ENCODE data around the gene PSMB2.
"Not testable (repeated sequence)": the region's sequence is repeated elsewhere in the genome, so short reads cannot be mapped to it uniquely, and the experiment has no call there.

The PSMB2 gene

DNA sequence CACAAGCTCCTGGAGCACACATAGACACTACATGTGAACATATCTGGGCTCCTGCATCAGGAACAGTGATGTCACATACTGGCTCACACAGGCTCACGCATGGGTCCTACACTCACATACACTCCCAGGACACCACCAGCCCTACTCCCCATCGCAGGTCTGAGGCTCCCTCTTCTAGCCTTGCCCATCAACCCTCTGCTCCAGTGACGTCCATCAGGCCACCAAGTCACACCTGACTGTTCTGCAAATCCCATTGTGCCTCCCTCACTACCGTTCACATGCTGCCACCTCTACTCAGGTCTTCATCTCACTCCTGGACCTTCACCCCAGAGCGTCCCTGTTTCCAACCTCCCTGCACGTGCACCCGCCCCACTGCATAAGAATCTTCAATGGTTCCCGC is 50.1 kb downstream of the PSMB2 start:
- no peak for DNase-seq

DNA sequence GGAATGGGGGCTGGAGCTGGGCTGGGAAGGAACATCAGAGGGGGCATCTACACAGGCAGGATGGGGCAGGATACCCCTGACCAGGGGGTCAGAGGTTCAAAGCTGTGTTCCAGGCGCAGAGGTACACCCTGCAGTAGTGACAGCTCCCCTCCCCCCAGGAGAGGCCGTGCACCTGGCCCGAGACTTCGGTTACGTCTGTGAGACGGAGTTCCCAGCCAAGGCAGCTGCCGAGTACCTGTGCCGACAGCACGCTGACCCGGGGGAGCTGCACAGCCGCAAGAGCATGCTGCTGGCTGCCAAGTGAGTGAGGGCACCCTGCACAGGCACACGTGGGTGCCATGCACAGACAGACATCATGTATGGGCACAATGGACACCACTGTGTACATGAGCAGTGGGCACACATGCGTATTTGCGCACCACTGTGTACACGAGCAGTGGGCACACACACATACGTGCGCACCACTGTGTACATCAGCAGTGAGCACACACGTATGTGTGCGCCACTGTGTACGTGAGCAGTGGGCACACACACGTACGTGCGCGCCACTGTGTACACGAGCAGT is 50.8 kb downstream of the PSMB2 start:
- no peak for DNase-seq

DNA sequence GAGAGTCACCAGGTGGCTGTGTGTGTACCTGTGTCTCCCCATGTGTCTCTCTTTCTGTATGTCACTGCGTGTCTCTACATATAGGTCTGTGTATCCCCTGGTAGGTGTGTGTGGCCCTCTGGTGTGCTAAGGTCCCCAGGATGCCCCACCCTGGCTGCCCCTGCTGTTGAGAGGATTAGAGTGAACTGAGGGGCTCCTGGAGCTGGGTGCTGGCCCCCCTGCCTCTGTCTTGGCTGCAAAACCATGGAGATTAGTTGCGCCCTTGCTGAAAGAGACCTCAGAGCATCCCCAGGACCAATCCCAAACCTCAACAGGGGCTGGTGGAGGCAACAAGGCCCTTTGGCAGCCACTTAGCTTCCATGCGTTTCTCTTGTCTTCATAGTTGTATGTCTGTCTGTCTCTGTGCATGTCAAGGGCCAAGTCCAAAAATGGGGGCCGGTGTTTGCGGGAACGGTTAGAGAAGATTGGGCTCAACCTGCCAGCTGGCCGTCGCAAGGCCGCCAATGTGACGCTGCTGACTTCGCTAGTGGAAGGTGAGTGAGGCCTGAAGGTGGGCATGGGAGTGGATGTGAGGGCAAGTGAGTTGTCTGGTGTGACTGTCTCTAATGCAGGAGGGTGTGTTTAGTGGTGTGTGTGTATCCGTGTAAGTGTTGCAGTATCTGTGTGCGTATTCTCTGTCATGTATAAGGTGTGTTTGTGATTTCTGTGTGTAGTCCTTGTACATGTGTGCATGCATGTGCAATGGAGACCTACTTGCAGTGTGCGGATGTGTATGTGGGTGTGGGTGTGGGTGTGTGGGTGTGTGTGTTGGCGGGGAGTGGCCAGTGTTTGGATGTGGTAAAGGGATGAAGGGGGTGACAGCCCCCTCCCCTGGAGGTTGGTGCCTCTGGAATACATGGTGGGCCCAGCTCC is 51.6 kb downstream of the PSMB2 start:
- no peak for DNase-seq

DNA sequence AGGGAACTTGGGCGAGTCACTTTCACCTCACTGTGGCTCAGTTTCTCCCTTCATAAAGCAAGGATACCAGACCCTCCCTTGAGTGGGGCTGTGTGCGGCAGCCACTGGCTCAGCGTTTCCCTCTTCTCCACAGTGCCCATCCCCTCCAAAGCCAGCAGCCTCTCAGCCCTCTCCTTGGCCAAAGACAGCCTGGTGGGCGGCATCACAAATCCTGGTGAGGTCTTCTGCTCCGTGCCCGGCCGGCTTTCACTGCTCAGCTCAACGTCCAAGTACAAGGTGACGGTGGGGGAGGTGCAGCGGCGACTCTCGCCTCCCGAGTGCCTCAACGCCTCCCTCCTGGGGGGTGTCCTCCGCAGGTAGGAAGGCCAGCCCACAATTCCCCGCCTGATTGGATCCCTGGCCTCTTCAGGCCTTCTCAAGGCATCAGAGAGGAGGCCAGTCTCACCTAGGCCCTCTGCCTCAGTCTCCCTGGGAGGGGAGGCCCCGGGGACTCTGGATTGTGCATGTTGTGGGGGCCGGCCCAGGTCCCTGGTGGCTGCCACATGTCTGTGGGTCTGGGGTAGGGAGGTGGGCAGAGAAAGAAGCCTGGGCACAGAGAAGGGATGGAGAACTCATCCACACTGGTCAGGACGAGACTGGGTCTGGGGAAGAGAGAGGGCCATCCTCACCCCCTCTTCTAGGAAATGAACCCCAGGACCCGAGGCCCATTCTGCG is 53.0 kb downstream of the PSMB2 start:
- DNase-seq = no peak

DNA sequence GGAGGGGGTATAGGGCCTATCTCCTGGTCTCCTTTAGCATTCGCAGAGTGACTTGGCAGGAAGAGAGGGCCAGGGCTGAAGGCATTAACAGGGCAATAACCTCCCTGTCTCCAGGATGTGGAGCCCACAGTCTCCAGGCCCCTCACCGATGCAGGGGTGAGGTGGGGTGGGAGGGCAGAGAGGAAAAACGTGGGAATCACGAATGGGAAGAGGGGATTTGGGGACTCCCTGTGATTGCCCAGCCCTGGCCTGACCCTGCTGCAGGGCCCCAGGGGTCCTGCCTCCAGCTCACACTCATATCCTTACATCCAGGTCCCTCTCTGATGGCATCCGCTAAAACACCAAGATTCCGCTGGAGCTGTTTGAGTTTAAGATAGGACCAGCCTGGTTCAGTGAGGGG is 53.6 kb downstream of the PSMB2 start:
- DNase-seq = no peak

DNA sequence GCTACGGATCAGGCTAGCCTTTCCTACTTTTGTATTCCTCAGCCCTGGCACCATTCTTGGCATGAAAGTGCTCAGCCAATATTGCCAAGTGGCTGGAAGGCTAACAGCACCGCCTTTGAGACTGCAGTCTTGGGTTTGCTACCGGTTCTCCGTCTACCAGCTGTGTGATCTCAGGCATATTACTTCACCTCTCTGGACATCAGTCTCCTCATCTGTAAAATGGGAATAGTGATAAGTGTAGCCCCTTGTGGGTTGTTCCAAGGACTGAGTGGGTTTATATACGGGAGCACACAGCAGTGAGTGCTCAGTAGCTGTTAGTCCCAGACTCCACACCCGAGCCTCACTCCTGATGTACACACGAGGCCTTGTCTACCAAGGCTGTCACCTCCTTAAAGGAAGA is 54.5 kb downstream of the PSMB2 start:
- no peak for DNase-seq

DNA sequence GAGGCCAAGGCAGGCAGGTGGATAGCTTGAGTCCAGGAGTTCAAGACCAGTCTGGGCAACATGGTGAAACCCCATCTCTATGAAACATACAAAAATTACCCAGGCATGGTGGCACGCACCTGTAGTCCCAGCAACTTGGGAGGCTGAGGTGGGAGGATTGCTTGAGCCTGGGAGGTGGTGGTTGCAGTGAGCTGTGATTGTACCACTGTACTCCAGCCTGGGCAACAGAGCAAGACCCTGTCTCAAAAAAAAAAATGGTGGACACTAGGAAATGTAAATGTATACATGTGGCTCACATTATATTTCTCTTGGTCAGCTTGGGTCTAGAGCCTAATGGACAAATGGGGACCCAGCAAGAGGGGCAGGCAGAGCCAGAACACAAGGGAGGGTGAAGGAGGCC is 55.5 kb downstream of the PSMB2 start:
- DNase-seq = not testable (repeated sequence)

DNA sequence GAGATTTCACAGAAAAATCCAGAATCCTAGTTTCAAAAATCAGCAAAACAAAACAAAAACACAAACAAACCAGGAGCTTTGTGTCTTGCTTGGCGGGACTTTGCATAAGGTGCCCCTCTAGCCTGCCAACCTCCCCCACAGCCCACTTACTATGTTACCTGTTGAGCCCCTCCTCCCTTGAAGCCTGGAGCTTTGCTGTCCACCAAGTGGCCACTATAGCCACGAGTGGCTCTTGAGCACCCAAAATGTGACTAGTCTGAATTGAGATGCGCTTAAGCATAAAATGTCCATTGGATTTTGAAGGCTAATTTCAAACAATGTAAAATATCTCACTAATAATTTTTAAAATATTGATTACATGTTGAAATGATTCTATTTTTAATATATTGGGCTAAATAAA is 56.0 kb downstream of the PSMB2 start:
- no peak for DNase-seq

DNA sequence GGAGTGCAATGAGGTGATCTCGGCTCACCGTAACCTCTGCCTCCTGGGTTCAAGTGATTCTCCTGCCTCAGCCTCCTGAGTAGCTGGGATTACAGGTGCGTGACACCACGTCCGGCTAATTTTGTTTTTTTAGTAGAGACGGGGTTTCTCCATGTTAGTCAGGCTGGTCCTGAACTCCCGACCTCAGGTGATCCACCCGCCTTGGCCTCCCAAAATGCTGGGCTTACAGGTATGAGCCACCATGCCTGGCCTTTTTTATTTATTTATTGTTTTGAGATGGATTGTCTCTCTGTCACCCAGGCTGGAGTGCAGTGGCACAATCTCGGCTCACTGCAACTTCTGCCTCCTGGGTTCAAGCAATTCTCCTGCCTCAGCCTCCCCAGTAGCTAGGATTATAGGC is 59.7 kb downstream of the PSMB2 start:
- not testable (repeated sequence) for DNase-seq

DNA sequence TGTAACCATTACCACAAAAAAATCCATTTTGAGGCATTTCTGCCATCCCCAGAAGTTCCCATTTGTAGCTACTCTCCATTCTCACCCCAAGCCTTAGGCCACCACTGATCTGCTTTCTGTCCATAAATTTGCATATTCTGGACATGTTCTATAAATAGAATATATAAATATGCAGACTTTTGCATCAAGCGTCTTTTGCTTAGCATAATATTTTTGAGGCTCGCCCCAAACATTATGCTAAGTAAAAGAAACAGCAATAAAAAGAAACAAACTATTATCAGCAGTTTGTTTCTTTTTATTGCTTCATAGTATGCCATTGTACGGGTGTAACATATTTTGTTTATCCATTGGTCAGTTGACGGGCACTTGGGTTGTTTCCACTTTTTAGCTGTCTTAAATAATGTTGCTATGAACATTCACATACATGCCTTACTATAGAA is 60.4 kb downstream of the PSMB2 start:
- DNase-seq = no peak

DNA sequence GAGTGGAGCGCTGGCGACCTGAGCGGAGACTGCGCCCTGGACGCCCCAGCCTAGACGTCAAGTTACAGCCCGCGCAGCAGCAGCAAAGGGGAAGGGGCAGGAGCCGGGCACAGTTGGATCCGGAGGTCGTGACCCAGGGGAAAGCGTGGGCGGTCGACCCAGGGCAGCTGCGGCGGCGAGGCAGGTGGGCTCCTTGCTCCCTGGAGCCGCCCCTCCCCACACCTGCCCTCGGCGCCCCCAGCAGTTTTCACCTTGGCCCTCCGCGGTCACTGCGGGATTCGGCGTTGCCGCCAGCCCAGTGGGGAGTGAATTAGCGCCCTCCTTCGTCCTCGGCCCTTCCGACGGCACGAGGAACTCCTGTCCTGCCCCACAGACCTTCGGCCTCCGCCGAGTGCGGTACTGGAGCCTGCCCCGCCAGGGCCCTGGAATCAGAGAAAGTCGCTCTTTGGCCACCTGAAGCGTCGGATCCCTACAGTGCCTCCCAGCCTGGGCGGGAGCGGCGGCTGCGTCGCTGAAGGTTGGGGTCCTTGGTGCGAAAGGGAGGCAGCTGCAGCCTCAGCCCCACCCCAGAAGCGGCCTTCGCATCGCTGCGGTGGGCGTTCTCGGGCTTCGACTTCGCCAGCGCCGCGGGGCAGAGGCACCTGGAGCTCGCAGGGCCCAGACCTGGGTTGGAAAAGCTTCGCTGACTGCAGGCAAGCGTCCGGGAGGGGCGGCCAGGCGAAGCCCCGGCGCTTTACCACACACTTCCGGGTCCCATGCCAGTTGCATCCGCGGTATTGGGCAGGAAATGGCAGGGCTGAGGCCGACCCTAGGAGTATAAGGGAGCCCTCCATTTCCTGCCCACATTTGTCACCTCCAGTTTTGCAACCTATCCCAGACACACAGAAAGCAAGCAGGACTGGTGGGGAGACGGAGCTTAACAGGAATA is 64.0 kb downstream of the PSMB2 start:
- peak; percentile 20 to 53 (median 36) for DNase-seq

DNA sequence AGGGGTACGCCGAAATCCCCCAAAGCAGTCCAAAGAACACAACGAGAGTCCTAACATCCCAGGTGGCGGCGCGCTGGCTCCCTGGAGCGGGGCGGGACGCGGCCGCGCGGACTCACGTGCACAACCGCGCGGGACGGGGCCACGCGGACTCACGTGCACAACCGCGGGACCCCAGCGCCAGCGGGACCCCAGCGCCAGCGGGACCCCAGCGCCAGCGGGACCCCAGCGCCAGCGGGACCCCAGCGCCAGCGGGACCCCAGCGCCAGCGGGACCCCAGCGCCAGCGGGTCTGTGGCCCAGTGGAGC is 64.6 kb downstream of the PSMB2 start:
- DNase-seq = not testable (repeated sequence)

DNA sequence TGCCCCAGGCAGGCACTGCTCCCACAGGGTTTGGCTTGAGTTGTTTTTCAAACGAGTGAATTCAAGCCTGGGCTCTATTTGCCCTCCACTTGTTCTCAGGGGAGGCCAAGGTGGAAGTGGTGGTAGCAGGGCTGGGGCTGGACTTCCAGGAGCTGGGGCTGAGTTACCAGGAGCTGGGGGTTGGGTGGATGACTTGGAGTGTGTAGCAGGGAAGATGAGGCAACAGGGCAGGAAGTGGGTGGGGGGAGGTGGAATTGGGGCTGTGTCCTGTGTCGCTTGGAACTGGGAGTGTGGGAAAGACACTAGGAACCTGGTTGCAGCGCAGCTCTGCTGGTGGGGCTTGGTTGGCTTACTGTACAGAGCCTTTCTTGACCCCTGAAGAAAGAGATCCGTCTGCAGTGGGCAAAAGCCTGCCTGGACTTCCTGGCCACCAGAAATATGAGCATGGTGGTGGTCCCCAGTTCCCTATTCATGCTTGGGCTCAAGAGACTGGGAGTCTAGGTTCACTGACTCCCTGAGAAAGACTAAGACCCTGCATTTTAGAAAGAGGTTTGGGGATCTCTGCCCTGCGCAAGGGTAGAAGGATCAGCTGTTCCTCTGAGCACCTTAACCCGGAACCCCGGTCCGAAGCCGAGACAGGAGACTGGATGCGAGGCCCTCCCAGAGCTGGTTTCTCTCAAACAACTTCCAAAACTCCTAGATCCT is 65.1 kb downstream of the PSMB2 start:
- no peak for DNase-seq

DNA sequence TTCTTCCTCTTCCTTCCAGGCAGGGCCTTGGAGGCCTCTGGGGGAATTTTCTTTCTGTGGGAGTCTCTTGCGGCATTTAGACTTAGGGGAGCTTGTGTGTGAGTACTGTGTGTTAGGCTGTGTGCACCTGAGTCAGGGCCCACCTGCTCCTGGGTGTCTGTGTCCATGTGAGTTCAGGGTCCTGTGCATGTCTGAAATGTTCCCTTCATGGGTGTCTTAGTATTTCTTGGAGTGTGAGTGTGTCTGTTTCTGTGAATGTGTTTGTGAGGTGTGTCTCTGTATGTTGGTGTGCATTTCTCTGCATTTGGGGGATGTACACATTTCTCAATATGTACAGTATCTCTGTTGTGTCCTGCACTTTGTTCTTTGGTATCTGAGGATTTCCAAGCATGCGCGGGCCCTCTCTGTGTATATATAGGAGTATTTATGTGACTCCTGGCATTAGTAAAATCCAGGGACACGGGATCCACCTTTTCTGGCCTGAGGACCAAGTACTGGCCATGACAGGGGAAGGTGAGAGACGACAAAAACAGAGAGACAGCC is 65.8 kb downstream of the PSMB2 start:
- DNase-seq = no peak

DNA sequence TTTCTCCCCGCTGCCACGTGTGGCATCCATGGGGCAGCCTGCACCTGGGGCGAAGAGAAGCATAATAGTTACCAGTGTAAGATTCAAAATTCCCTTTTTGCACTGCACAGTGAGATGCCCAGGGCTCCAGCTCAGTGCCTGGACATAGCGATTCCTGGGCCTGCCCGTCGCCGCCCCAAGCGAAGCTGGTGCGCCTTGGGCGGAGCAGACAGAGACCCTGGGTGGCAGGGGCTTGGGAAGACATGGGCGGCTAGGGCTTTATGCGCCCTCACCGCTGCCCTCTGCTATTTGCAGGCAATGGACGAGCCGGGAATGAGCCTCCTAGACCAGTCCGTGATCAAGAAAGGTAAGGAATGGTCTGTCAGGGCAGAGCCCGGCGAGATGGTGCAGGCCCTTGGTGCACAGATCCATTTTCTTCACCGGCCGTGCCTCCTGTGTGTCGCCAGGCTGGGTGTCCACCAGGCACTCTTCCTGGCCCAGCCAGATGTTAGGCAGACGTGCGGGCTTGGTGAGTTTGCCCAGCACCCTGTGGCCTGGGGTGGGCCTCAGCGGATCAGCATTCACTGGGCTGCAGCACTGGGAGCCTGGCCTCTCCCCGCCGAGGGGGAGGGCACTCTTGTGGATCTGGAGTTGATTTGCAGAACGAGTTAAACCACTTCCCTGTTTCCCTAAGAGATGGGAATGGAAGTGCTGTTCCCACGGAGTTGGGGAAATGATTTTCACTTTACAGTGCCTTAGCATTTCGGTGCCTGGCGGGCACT is 66.5 kb downstream of the PSMB2 start:
- no peak for DNase-seq

DNA sequence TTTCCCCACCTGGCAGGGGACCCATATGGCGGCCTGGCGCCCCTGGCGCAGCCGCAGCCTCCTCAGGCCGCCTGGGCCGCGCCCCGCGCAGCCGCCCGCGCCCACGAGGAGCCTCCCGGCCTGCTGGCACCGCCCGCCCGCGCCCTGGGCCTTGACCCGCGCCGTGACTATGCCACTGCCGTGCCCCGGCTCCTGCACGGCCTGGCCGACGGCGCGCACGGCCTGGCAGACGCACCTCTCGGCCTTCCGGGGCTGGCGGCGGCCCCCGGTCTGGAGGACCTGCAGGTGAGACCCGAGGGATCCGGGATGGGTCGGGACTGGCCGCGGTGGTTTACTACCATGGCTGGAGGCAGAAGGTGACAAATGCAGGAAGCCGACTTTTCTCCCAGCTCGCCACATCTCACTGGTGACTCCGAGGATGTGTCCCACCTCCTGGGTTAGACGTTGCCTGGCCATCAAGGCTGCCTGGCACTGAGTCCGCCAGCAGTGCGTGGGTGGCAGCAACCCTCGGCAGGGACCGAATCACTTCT is 67.1 kb downstream of the PSMB2 start:
- DNase-seq = no peak

DNA sequence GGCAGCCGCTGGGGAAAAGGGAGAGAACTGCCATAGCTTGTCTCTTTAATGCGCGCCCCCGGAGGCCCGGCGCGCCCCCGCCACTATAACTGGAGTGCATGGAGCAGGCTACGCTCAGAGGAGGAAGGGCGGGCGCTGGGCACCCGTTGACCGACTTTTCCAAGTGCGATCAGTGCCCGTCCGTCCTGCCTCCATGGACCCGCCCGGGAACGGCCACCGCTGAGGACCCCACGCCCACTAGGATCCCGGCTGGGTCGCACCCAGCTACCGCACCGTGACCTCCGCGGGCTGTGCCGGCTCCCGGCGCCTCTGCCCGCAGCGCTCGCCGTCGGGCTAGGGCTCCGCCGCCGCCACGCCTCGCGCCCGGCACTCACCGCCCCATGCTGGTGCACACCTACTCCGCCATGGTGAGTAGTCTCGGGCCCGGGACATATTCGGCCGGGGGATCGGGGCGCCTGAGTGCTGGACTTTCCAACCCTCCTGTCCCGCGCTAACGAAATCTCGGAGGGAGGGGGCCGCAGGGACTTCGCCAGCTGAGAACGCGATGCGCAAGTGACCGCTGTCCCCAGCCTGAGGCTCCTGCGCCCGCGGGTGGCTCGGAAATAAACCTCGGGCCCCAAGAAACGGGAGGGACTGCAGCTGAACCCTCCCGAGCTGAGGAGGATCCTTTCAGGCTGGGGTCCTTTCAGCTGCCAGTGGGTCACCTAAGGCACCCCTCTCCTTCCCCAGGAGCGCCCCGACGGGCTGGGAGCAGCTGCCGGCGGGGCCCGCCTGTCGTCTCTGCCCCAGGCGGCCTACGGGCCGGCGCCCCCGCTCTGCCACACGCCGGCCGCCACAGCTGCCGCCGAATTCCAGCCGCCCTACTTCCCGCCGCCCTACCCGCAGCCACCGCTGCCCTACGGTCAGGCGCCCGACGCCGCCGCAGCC is 67.9 kb downstream of the PSMB2 start, which contains the start of gene TFAP2E:
Gene TFAP2E (plus strand): TSS at position 117 of the 927 bp plus-strand sequence. CDS start 264 bp downstream, at position 381.
- DNase-seq = no peak

DNA sequence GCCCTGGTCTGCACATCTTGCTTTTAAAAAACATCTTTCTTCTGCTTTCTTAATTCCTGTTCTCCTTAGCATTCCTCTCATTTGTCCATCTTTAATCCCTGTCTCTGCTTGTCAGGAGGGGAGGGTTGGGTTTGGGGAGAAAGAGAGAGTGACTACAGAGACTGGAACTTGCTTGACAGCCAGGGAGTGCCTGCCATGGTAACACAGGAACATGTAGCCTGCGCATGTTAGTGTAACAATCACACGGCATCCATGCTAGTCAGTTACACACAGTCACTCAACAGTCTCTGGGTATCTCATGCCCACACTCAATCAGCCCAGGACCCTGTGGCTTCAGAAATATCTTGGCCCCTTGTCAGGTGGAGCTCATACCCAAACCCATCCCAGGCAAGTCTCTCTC is 69.0 kb downstream of the PSMB2 start:
- DNase-seq = no peak

DNA sequence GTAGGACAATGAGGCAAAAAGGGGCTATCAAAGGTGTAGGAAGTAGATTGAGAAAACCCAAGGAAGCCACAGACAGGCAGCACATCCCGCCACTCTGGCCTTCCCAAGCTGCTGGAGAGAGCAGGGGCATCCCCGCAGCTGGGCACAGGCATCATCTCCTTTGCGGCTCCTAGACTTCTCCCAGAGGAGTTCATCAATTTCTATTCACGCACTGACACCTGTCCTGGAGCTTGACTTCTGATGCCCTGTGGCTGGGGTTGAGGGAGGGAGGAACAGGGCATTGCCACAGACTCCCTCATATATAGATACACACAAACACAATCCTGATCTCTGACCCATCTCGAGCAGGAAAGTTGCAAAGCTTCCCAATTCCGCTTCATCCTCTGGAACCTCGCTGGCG is 70.1 kb downstream of the PSMB2 start:
- no peak for DNase-seq

All from activated CD4-positive, CD25-positive, alpha-beta regulatory T cell (primary cell).